ENCODE data around the gene EFNA5.

EFNA5 gene

DNA sequence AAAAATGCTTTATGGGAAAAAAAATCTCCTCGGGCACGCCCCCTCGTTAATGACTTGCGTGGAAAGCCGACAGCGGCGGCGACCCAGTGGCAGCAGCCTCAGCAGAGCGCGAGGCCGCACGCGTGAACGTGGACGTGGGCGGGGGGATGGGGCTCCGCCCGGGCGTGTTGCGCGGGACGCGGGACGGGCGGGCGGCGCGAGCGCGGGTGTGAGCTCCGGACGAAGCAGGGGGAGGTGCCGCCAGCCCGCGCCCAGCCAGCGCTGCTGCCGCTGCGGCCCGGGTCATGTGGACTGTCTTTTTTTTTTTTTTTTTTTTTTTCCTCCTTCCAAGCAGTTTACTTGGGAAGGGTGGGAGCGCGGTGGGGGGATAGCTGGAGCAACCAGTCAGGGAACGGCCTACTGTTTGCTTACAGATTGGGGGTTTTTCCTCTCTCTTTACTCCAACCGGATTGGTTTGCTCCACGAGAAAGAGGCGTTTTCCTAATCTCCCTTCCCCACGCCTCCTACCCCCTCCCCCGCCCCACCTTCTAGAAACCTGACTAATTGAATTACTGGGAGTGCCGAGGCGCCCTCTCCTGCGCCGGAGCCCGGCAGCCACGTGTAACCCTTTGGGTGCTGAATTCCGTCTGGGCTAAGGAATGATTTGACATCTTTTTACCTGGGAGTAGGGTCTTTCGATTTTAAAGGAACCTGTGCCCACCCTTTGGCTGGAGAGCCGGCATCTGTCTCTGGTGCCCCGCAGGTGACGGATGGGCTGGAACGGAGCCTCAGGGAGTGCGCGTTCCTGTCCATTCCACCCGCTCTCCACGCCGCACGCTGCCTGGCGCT, 1.7 kb upstream of the EFNA5 start:
- DNase-seq: peak; percentile 99

GRCh38 chr5:107671742-107672210, 1.0 kb upstream of the EFNA5 start:
- DNase-seq: peak; percentile 75

DNA sequence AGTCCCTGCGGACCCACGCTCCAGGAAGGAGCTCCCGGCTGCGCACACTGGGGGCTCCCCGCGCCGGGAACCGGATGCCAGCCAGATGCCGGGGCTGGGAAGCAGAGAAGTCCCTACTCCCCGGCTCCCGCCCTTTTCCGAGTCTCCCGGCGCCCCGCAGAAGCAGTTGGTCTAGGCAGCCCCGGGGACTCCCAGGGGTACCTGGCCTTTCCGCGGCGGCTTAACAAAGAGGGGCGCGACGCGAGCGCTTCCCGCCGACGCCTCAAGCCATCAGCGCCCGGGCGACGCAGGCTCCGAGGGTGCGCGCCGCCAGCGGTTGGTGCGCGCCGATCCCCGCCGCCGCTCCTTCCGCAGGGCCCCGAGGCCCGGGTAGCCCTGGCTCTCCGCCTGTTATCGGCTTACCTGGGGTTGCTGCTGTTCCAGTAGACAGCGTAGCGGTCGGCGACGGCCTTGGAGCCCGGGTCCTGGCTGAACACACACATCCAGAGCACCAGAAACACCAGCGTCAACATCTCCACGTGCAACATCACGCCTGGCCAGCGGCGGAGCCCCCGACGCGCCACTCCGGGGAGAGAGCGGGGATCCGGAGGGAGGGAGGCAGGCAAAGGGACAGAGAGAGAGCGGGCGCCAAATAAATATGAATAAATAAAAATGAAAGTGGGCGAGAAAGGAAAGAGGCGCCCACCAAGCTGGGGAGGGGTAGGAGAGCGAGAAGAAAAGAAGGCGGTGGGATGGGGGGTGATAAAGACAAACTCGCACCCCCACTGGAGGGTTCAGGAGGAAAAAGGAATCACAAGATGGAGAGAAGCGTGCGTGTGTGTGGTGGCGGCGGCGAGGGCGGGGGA, 428 bp downstream of the EFNA5 start:
- DNase-seq: peak; percentile 78

- no peak for DNase-seq
Measured at GRCh38 chr5:107669096-107670031, 1.4 kb downstream of the EFNA5 start.

DNA sequence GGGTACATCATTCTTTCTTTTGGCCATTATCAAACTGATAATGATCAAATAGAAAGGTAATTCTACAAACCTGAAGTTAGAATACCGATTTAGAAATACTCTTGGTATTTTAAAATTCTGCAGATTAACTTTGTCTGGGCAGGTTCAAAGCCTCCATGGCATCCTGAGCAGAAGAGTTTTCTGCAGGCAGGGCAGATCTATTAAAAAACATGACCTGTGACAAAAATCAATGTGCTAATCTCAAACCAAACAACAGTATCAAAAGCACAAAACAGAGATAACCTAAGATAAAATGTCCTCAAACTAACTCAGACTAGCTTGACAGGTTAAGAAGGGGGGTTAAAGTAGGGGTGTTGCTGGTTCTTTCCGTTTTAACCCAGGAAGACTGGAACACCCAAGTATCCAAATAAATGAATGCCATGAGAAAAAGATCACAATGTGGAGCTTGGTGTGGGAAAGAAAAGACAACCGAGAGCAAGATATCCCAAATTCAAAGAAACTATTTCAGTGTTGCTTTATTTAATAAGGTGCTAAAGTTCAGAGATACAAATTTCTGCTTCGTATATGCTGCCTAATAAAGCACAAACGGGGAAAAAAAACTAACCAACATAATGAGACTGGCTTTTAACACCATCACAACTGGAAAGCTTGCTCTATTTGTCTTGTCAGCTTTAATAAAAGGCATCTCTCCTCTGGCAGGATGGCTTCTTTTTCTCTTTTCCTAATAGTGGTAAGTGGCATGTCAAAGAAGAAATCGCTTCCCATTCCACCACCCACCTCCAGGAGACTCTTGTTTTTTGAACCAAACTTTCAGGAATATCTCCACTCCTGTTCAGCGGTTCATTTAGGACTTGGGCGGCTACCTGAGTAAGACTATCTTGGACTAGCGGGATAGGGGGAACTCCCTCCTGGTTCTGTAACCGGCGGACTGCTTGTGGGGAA, 2.3 kb downstream of the EFNA5 start:
- DNase-seq: peak; percentile 32

DNA sequence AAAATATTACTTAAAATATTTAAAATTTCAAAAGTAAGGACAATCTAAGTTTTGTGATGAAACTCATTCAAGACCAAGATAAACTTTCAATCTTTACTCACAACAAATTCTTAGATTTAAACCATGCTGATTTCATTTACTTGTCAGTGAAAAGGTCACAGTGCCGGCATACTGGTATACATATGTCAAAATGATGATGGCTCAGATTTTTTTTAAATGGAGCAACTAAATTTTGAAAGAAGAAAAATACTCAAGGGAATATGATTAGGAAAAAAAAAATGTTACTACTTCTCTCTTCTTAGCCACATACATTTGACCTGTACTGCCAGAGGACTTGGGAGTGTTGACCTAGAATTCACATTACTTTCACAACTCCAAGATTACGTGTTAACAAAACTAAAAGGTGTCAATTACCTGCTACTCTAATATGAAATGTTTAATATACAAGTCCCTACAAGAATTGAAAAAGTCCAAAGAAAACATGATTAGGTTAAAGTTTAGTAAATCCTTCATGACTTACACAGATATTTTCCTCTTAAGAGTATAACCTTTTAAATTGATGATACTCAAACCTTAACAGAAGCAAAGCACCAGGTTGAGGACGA, 4.6 kb downstream of the EFNA5 start:
- no peak for DNase-seq

DNA sequence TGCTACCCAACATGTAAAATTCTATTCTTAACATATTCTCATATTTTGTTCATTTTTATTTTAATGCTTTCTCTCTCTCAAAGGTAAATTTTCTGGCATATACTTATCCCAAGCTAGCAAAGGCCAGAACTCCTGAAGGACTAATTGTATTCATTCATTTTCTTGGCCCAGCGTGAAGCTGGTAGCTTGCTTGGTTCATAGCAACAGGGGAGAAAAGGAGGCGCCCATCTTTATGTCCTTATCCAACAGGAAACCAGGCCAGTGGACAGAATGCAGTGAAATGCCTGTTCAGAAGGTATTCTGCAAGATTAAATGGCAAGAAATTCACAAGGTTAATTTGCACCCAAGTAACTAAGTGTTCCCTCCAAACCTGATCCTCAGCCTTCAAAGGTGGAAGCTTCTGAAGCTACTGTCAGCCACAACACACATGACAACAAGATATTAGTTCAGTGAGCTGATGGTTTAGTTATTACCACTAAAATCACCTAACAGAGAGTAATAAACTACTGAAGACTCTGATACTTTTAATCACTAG, 5.6 kb downstream of the EFNA5 start:
- DNase-seq: no peak

DNA sequence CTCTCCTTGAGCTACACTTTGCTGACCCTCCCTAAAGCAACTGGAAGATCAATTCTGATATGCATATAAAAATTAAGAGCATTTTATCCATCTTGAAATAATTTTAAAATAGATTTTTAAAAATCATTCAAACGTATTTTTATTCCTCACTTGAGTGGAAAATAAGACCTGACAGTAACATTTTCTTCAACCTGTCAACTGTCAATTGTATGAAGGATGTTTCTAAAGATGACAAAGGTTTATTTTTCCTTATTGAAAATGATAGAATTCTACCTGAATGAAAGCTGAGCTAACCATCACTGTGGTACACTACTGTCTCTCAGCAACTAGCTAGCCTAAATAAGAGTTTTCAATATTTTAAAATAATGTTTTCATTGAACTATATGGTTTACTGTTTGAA, 7.0 kb downstream of the EFNA5 start:
- DNase-seq: no peak

- DNase-seq: no peak
Measured at GRCh38 chr5:107661650-107662044, 9.1 kb downstream of the EFNA5 start.

GRCh38 chr5:107661038-107661649, 9.6 kb downstream of the EFNA5 start:
- no peak for DNase-seq

DNA sequence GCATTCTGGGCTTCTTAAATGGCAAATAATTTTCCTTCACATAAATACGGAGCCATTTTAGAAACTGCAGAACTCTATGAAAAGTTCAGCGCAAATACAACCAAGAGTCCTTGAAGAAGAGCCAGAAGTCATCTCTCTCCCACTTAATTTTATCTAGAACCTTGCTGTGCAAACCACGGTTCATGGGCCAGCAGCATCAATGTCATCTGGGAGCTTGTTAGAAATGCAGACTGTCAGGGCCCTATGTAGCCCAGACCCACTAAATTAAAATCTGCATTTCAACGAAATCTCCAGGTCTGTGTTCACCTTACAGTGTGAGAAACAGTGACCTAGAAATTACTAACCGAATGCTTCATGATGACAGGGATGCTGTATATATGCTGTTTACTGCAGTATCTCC, 12.2 kb downstream of the EFNA5 start:
- no peak for DNase-seq

DNA sequence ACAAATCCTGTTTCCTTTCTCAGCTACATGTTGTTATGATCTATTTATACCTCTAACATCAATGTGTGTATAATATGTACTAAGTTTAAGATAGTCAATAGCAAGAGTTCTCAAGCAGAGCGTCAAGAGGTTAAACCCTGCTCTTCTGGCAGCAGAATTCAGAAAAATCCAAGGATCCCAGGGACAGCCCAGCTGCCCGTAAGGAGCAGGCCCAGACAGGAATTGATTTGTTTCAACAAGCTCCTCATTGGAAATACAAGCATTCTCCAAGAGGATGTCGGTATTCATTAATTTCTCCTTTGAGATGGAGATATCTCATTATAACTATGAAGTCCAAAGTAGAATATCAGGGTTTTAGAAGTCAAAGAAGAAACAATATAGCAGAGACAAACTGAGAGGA, 14.9 kb downstream of the EFNA5 start:
- DNase-seq: no peak

DNA sequence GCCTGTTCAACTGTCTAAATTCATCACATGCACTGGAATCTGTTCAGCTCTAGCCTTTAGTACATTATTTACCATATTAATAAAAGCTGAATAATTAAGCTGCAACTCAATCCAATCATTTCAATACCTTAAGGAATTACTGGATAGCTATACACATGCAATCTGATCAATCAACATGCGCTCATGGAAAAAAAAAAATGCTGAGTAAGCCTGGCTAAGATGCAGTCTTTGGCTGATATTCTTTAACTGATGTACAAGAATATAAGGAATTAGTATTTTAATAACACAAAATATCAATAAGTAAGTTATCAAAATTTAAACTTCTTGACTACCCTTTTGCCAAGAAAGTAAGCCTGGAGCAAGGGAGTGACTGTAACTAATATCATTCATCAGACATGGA, 15.9 kb downstream of the EFNA5 start:
- no peak for DNase-seq

GRCh38 chr5:107653685-107654084, 17.1 kb downstream of the EFNA5 start:
- no peak for DNase-seq

GRCh38 chr5:107652839-107653607, 17.7 kb downstream of the EFNA5 start:
- DNase-seq: peak; percentile 15

DNA sequence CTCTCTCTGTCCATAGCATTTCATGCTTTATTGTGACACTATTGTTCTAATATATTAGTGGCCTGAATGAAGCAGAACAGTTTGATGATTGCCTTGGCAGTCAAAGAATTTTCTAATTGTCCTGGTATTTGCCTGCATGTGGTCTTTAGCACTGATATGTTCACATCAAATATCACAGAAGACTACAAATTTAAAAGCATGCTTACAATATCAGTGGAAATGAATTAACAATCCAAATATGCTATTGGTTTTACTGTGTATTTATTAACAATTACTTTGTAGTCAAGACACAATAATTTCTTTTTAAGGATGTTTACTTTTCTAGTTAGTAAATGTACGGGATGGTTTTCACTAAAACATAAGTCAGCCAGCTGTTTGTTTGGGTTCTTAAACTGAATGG, 18.3 kb downstream of the EFNA5 start:
- DNase-seq: no peak

DNA sequence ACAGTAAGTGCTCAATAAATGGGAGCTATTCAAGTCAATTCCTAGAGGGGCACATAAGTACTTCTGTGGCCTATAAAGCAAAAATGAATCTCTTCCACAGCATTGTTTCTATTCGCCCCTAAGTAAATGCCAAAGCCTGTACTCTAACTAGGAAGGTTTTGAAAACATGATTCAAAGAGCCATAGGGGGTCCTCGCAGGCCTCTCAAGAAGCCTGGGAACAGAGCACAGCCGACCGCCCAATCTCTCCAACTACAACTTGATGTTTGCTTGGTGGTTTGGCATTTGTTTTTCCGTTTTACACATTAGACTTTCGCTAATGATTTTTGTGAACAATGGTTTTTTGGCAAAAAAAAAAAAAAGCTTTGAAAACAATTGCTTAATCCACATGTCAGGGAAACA, 19.4 kb downstream of the EFNA5 start:
- DNase-seq: no peak

- no peak for DNase-seq
Measured at GRCh38 chr5:107646418-107646817, 24.3 kb downstream of the EFNA5 start.

GRCh38 chr5:107640568-107640967, 30.2 kb downstream of the EFNA5 start:
- no peak for DNase-seq

DNA sequence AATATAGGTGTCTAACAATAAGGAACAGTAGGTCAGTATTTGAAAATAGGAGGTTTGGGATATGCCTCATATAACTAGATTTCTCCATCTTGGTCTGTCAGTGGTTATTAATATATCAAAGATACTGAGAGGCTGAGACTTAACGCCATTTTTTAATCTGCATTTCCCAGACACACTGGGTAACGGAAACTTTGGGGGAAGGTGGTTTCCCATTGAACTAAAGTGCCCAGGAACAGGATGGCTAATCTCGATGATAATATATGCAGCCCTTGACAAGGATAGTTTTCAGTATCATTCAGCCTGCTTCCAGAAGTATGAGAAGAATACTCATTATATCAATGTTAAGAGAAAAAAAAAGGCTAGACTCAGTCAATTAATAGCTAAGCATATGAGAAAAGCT, 30.7 kb downstream of the EFNA5 start:
- DNase-seq: no peak

All from NCI-H146 (cell line).